SU-DHL-6 (cell line): ENCODE data around the gene IRF2.

ENCODE experiments used
- H2AFZ ChIP-seq: fragments of 200-600 bp; sonication (generic); 2 replicates; pipeline ENCODE4 v1.6.1; 2014; ENCODE audit warnings: low read depth, mild to moderate bottlenecking, moderate library complexity, mixed read lengths, antibody characterized with exemption, low read length; ENCODE audit not compliant: severe bottlenecking
- H3F3A ChIP-seq: fragments of 200-600 bp; shearing (Covaris generic); 2 replicates; pipeline ENCODE4 v1.6.0; 2016; ENCODE audit warnings: antibody characterized with exemption, mild to moderate bottlenecking; ENCODE audit not compliant: insufficient read depth
- H3K27ac ChIP-seq: fragments of 200-600 bp; sonication (generic); 2 replicates; pipeline ENCODE4 v1.5.1; 2016; ENCODE audit warnings: low read depth, mild to moderate bottlenecking, low read length, moderate library complexity, mixed read lengths
- H3K27me3 ChIP-seq: fragments of 200-600 bp; sonication (generic), shearing (Covaris generic); 2 replicates; pipeline ENCODE4 v1.6.0; 2014; ENCODE audit warnings: mild to moderate bottlenecking, low read length
- H3K36me3 ChIP-seq: fragments of 200-600 bp; sonication (generic); 2 replicates; pipeline ENCODE4 v1.6.1; 2014; ENCODE audit warnings: mild to moderate bottlenecking, low read length, mixed read lengths
- H3K4me2 ChIP-seq: fragments of 300-600, 200-600 bp; shearing (Covaris generic), sonication (generic); 2 replicates; pipeline ENCODE4 v1.6.0; 2014; ENCODE audit warnings: low read length, low read depth, mild to moderate bottlenecking; ENCODE audit not compliant: poor library complexity, severe bottlenecking
- H3K4me3 ChIP-seq: fragments of 200-600 bp; sonication (generic); 2 replicates; pipeline ENCODE4 v1.5.1; 2014; ENCODE audit warnings: antibody characterized with exemption, low read length, mild to moderate bottlenecking, mixed read lengths; ENCODE audit not compliant: insufficient read depth, poor library complexity, severe bottlenecking
- H3K79me2 ChIP-seq: fragments of 200-600 bp; sonication (generic); 2 replicates; pipeline ENCODE4 v1.6.1; 2014; ENCODE audit warnings: mild to moderate bottlenecking, low read length, moderate library complexity; ENCODE audit not compliant: insufficient read depth
- H3K9ac ChIP-seq: fragments of 200-600 bp; sonication (generic); 2 replicates; pipeline ENCODE4 v1.7.0; 2014; ENCODE audit warnings: mild to moderate bottlenecking, low read length
- H3K9me2 ChIP-seq: fragments of 200-600 bp; sonication (generic); replicated peaks from 2 replicates; pipeline ENCODE4 v1.6.1; 2014; ENCODE audit warnings: low read length; ENCODE audit not compliant: insufficient read depth
- H3K9me3 ChIP-seq: fragments of 200-600 bp; sonication (generic); 2 replicates; pipeline ENCODE4 v1.6.1; 2014; ENCODE audit warnings: low read length, mixed read lengths; ENCODE audit not compliant: insufficient read depth
- H4K20me1 ChIP-seq: fragments of 200-600 bp; sonication (generic); 2 replicates; pipeline ENCODE4 v1.6.1; 2014; ENCODE audit warnings: low read depth, mild to moderate bottlenecking, antibody characterized with exemption, low read length, moderate library complexity, mixed read lengths
- EZH2phosphoT487 ChIP-seq: fragments of 200-600 bp; sonication (generic), shearing (Covaris generic); conservative IDR thresholded peaks from 2 replicates; pipeline ENCODE4 v1.6.1; 2018; ENCODE audit warnings: mild to moderate bottlenecking, antibody characterized with exemption, low read length, moderate library complexity, mixed read lengths
- TF ChIP-seq, protein P1 (sequence below): fragments of 200-600 bp; sonication (generic); IDR thresholded peaks from one replicate; pipeline ENCODE4 v1.5.1; 2017; ENCODE audit warnings: antibody characterized with exemption, mild to moderate bottlenecking, low read length, moderate library complexity; ENCODE audit not compliant: insufficient read depth, poor library complexity, severe bottlenecking

IRF2 gene

DNA sequence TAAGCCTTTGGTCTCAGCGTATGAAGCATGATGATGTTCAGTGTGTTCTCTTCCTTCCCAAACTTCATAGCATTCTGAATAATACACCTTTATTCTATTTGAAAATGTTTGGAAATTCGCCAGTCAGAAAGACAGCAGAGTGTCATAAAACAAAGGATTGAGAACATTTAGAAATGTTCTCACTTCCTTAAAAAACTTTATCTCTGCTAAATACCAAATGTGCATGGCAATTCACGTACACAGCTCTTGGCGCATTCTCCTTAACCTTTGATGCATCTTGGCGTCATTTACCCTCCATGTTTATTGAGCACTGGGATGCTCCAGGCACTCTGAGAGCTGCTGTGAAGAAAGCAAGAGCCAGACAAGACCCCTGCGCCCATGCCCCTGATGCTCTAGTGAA, 7.2 kb upstream of the IRF2 start:
- no peaks in the 10 kb centered on the region for H4K20me1 ChIP-seq
- no peaks in the 10 kb centered on the region for H3K9me2 ChIP-seq
- no peak overlapping the region for H3K27ac ChIP-seq
- no peaks in the 10 kb centered on the region for H3K36me3 ChIP-seq
- TF ChIP-seq, protein P1, sequence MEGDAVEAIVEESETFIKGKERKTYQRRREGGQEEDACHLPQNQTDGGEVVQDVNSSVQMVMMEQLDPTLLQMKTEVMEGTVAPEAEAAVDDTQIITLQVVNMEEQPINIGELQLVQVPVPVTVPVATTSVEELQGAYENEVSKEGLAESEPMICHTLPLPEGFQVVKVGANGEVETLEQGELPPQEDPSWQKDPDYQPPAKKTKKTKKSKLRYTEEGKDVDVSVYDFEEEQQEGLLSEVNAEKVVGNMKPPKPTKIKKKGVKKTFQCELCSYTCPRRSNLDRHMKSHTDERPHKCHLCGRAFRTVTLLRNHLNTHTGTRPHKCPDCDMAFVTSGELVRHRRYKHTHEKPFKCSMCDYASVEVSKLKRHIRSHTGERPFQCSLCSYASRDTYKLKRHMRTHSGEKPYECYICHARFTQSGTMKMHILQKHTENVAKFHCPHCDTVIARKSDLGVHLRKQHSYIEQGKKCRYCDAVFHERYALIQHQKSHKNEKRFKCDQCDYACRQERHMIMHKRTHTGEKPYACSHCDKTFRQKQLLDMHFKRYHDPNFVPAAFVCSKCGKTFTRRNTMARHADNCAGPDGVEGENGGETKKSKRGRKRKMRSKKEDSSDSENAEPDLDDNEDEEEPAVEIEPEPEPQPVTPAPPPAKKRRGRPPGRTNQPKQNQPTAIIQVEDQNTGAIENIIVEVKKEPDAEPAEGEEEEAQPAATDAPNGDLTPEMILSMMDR, result no peak
- no peak for TF ChIP-seq EZH2phosphoT487
- no peak overlapping the region for H3K9ac ChIP-seq
- H3K27me3 ChIP-seq, result no peaks in the 10 kb centered on the region
- H3K79me2 ChIP-seq, result no peaks in the 10 kb centered on the region
- peaks cover 10% of the 10 kb centered on the region; the same call in 1 of the 2 replicates for H3K9me3 ChIP-seq
- H2AFZ ChIP-seq, result no peak overlapping the region
- 0 out of 2 replicates have a peak, but pooled peaks cover 3% of the 10 kb centered on the region for H3F3A ChIP-seq
- H3K4me2 ChIP-seq, result no peak overlapping the region
- no peak overlapping the region for H3K4me3 ChIP-seq

DNA sequence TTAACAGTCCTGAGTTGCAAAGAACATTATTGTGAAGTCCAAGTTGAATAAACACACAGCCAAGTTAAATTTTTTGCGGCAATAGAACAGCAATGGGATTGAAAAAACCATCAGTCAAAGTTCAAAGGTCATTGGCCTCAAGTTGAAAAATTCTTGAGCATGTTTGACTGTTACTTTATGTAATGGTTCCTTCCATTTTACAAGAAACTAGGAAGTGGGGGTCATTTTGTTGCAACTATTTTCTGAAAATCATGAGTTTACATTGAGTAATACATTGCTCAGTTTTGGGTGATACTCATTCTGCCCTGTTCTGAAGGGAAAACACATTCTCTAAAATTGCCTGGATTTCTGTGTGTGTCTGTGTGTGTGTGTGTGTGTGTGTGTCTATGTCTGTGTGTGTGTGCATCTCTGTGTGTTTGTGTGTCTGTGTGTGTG, 5.2 kb upstream of the IRF2 start:
- no peak overlapping the region for H3K4me3 ChIP-seq
- H3F3A ChIP-seq, result 0 out of 2 replicates have a peak, but pooled peaks cover 3% of the 10 kb centered on the region
- TF ChIP-seq, protein P1, result no peak
- TF ChIP-seq EZH2phosphoT487, result no peak
- H4K20me1 ChIP-seq, result no peaks in the 10 kb centered on the region
- H3K9me3 ChIP-seq, result peaks cover 10% of the 10 kb centered on the region; the same call in 1 of the 2 replicates
- no peak overlapping the region for H3K4me2 ChIP-seq
- H3K79me2 ChIP-seq, result no peaks in the 10 kb centered on the region
- H3K27ac ChIP-seq, result no peak overlapping the region
- H3K36me3 ChIP-seq, result no peaks in the 10 kb centered on the region
- H3K9me2 ChIP-seq, result no peaks in the 10 kb centered on the region
- no peak overlapping the region for H2AFZ ChIP-seq
- H3K9ac ChIP-seq, result no peak overlapping the region
- no peaks in the 10 kb centered on the region for H3K27me3 ChIP-seq

DNA sequence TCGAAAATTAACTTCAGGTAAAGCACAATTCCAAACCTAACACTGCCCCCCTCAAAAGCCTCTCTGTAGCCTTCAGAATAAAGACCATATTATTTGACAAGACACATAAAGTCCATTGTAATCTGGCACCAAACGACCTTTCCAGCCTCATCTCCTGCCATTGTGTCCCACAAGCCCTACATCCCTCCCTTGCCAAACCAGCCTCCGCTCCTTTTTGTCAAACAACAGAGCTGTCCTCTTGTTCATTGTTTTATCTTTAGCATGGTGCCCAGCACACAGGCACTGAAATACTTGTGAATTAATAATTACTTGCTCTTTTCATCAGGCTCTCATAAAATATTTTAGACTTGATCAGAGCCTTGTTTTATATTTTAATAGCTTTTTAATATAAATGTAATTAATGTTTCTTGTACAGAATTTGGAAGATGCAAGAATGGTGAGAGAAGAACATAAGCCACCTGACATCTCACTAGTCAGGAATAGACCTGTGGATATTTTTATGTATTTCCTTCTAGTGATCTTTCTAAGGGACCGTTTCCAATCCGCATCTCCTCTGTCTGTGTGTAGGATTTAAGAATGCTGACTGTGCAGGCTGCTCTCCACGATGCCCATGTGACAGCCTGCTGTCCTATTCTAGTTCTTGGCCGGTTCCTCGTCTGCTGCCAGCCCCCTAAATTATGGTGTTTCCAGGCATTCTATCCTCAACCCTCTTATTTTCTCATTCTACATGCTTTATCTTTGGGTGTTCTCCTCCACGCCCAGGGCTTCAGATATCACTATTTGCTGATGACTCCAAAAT, 3.0 kb upstream of the IRF2 start:
- Histone ChIP-seq H3K4me3 (no peak overlapping the region), H3K79me2 (peaks cover 8% of the 10 kb centered on the region; the same call in 1 of the 2 replicates), H3K27me3 (no peaks in the 10 kb centered on the region), H4K20me1 (no peaks in the 10 kb centered on the region), H2AFZ (no peak overlapping the region), H3K27ac (no peak overlapping the region), H3K9ac (no peak overlapping the region), H3K9me3 (no peaks in the 10 kb centered on the region), H3K36me3 (no peaks in the 10 kb centered on the region), H3K9me2 (no peaks in the 10 kb centered on the region), H3F3A (peaks cover 5% of the 10 kb centered on the region), H3K4me2 (no peak overlapping the region)
- TF ChIP-seq EZH2phosphoT487, result no peak
- TF ChIP-seq, protein P1, result no peak
